OCI-LY1 (cell line): Measurements from ENCODE around the gene WIZ.

Experiments
- CTCF ChIP-seq: fragments of 200-600 bp; sonication (generic), shearing (Covaris generic); IDR thresholded peaks from 2 replicates; pipeline ENCODE4 v1.5.1; 2017; ENCODE audit warnings: mild to moderate bottlenecking, antibody characterized with exemption, low read length, moderate library complexity, mixed read lengths
- EZH2 ChIP-seq: fragments of 200-600 bp; sonication (generic), shearing (Covaris generic); IDR thresholded peaks from 2 replicates; pipeline ENCODE4 v1.8.0; 2017; ENCODE audit warnings: borderline replicate concordance, mixed run types, mild to moderate bottlenecking, antibody characterized with exemption, low read length, moderate library complexity, mixed read lengths

GRCh38 chr19:15463861-15464371 lies 14.2 kb upstream of the WIZ start:
- TF ChIP-seq CTCF (no peak), EZH2 (no peak)
